GM12875 (cell line): ENCODE results near the gene ZNF487.
"Not testable (repeated sequence)": the region's sequence is repeated elsewhere in the genome, so short reads cannot be mapped to it uniquely, and the experiment has no call there.

Experiments
- H3K4me3 ChIP-seq: one replicate; pipeline ENCODE4 v1.5.1; 2011; ENCODE audit warnings: low read depth, low read length, control low read depth
- TF ChIP-seq, protein P1 (sequence below): IDR thresholded peaks from 2 replicates; pipeline ENCODE4 v1.5.1; 2011; ENCODE audit warnings: low read depth, mild to moderate bottlenecking, control low read depth, inconsistent platforms, low read length, moderate library complexity, borderline replicate concordance; ENCODE audit not compliant: insufficient read depth

Gene ZNF487

DNA sequence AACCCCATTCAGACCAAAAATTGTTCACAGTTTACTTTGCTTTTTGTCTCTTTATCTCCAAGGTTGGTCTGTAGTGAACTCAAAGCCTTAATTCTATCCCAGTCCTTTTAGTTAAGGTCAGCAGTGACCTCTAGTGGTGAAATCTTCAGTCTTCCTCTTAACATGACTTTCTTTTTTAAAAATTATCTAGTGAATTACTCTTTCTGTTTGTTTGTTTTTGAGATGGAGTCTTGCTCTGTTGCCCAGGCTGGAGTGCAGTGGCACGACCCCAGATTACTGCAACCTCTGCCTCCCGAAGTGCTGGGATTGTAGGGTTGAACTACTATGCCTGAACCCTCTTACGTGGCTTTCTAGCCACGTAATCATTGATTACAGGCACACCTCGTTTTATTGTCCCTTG lies 25.0 kb downstream of the ZNF487 start:
- TF ChIP-seq, protein P1, sequence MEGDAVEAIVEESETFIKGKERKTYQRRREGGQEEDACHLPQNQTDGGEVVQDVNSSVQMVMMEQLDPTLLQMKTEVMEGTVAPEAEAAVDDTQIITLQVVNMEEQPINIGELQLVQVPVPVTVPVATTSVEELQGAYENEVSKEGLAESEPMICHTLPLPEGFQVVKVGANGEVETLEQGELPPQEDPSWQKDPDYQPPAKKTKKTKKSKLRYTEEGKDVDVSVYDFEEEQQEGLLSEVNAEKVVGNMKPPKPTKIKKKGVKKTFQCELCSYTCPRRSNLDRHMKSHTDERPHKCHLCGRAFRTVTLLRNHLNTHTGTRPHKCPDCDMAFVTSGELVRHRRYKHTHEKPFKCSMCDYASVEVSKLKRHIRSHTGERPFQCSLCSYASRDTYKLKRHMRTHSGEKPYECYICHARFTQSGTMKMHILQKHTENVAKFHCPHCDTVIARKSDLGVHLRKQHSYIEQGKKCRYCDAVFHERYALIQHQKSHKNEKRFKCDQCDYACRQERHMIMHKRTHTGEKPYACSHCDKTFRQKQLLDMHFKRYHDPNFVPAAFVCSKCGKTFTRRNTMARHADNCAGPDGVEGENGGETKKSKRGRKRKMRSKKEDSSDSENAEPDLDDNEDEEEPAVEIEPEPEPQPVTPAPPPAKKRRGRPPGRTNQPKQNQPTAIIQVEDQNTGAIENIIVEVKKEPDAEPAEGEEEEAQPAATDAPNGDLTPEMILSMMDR, result peak; percentile 31; the same call in 1 of the 2 replicates
- no peak overlapping the region for H3K4me3 ChIP-seq

DNA sequence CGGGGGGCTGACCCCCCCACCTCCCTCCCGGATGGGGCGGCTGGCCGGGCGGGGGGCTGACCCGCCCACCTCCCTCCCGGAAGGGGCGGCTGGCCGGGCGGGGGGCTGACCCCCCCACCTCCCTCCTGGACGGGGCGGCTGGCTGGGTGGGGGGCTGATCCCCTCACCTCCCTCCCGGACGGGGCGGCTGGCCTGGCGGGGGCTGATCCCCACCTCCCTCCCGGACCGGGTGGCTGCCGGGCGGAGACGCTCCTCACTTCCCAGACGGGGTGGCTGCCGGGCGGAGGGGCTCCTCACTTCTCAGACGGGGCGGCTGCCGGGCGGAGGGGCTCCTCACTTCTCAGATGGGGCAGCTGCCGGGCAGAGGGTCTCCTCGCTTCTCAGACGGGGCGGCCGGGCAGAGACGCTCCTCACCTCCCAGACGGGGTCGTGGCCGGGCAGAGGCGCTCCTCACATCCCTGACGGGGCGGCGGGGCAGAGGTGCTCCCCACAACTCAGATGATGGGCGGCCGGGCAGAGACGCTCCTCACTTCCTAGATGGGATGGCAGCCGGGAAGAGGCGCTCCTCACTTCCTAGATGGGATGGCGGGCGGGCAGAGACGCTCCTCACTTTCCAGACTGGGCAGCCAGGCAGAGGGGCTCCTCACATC lies 28.3 kb downstream of the ZNF487 start:
- not testable (repeated sequence) for H3K4me3 ChIP-seq

DNA sequence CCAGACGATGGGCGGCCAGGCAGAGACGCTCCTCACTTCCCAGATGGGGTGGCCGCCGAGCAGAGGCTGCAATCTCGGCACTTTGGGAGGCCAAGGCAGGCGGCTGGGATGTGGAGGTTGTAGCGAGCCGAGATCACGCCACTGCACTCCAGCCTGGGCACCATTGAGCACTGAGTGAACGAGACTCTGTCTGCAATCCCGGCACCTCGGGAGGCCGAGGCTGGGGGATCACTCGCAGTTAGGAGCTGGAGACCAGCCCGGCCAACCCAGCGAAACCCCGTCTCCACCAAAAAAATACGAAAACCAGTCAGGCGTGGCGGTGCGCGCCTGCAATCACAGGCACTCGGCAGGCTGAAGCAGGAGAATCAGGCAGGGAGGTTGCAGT lies 28.8 kb downstream of the ZNF487 start:
- H3K4me3 ChIP-seq, result not testable (repeated sequence)

DNA sequence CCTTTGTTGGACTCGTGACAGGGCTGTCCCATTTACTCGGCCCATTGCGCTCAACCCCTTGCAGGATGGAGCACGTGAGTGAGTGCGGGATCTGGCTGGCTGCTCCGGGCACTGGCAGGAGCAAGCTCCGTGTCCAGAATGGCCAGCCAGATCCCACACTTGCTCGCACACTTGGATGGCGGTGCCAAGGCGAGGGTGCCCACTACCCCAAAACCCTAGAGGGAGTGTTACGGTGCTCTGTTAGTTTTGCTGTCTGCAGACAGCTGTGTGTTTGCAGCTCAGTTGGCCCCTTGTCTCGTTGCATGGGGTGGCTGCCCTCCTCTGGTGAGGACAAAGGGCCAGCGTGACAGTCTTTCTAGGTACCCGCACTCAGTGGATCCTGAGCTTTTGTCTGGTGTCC lies 34.2 kb downstream of the ZNF487 start:
- H3K4me3 ChIP-seq, result no peak overlapping the region
- TF ChIP-seq, protein P1, result no peak

DNA sequence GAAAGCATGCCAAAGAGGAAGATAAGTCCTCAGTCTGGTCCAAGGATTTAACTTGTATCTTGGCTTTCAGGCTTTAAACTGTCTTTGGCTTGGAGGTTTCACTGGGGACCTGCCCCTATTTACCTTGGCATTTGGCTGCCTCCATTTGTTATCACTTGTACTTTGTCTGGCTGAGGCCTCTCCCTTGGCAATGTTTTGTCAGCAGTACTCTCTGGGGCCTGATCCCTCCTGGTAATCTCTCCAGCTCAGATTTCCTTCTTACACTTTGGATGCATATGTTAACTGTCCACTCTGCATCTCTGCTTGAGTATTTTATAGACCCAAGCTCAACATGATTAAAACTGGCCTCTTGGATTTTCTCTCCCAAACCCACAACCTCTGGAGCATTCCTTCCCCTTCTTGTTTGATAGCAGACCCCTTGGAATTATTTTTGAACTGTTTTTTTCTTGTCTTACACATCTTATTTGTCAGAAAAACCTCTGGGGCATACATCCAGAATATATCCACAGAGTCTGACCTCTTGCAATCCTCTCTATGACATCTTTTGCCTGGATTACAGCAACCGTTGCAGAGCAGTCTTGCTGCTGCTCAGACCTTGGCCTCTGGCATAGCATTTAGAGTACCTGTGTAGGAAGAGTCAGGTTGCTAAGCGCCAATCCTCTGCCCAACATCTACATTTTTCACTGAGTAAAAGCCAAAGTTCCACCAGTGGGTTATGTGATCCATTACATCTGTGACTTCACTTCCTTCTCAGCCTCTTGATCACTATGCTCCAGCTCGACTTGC lies 35.2 kb downstream of the ZNF487 start:
- TF ChIP-seq, protein P1, result no peak
- no peak overlapping the region for H3K4me3 ChIP-seq

DNA sequence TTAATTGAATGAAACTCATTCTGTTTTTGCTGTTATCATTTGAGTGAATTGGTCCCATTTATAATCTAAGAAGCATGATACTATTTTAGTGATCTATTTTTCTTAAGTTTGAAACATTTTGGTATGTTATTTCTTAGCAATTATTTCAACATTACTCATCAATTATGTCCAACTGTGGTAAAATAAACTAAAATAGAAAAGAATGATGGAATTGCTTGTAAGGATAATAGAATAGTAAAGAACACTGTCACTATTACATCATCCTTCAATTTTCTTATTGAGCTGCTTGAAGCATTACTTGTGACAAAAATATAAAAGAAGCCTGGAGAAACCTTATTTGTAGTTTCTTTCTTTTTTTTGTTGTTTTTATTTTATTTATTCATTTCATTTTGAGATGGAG lies 42.4 kb downstream of the ZNF487 start:
- no peak overlapping the region for H3K4me3 ChIP-seq
- TF ChIP-seq, protein P1, result no peak

DNA sequence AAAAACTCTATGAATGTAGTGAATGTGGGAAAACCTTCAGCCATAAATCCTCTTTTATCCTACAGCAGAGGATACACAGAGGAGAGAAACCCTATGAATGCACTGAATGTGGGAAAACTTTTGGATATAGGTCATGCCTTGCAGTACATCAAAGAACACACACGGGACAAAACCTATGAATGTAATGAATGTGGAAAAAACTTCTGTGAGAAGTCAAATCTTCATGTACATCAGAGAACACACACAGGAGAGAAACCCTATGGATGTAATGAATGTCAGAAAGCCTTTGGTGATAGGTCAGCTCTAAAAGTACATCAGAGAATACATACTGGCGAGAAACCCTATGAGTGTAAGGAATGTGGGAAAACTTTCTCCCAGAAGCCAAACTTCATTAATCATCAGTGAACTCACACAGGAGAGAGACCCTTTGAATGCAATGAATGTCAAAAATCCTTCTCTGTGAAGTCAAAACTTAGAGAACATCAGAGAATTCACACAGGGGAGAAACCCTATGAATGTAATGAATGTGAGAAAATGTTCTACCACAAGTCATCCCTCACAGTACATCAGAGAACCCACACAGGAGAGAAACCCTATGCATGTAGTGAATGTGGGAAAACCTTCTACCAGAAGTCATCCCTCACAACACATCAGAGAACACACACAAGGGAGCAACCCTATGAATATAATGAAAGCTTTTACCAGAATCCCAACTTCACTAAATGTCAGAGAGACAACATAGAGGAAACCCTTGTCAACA lies 45.6 kb downstream of the ZNF487 start:
- no peak overlapping the region for H3K4me3 ChIP-seq
- TF ChIP-seq, protein P1, result no peak

DNA sequence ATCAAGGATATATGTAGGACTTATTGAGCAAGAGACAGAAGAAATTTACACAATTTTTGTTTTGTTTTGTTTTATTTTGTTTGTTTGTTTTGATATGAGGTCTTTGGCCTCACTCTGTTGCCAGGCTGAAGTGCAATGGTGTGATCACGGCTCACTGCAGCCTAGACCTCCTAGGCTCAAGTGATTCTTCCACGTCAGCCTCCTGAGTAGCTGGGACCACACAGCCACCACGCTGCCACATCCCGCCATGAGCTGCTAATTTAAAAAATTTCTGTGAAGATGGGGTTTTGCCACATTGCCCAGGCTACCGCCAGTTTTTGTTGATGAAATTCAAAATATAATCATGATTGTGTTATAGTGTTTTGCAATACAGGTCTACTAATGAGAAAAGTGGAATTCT lies 54.9 kb downstream of the ZNF487 start:
- TF ChIP-seq, protein P1, result no peak
- H3K4me3 ChIP-seq, result no peak overlapping the region
